AML-193 (cell line): ENCODE results near the gene PAPOLG.
A peak's percentile ranks its signal among the peaks of the same experiment; 100 is the strongest.
"Not testable (repeated sequence)": the region's sequence is repeated elsewhere in the genome, so short reads cannot be mapped to it uniquely, and the experiment has no call there.

Source experiments
- DNase-seq, 2 experiments: peaks; one replicate each; lab custom pipeline; 2025; lab: John Stamatoyannopoulos, UW

Gene PAPOLG

GRCh38 chr2:60775048-60775639 lies 19.1 kb downstream of the PAPOLG start:
- DNase-seq, result no peak

- DNase-seq, result no peak
Measured at GRCh38 chr2:60778352-60778751, 22.3 kb downstream of the PAPOLG start.

- DNase-seq, result no peak
Measured at GRCh38 chr2:60779426-60779825, 23.4 kb downstream of the PAPOLG start.

GRCh38 chr2:60780721-60781120 lies 24.7 kb downstream of the PAPOLG start:
- DNase-seq, result no peak

GRCh38 chr2:60793169-60793568 lies 37.1 kb downstream of the PAPOLG start:
- no peak for DNase-seq

- peak; percentile 53 to 54 for DNase-seq
Measured at GRCh38 chr2:60794271-60794863, 38.3 kb downstream of the PAPOLG start.

- DNase-seq, result peak; percentile 93 to 97
Measured at GRCh38 chr2:60796573-60797509, 40.8 kb downstream of the PAPOLG start.

- DNase-seq, result no peak
Measured at GRCh38 chr2:60804473-60804872, 48.4 kb downstream of the PAPOLG start.

GRCh38 chr2:60806595-60806987 lies 50.5 kb downstream of the PAPOLG start:
- DNase-seq, result no peak

GRCh38 chr2:60806988-60807681 lies 51.1 kb downstream of the PAPOLG start:
- DNase-seq, result no peak

- DNase-seq, result no peak
Measured at GRCh38 chr2:60808330-60808801, 52.3 kb downstream of the PAPOLG start.

- no peak for DNase-seq
Measured at GRCh38 chr2:60811491-60812375, 55.7 kb downstream of the PAPOLG start.

GRCh38 chr2:60817191-60817590 lies 61.1 kb downstream of the PAPOLG start:
- DNase-seq, result not testable (repeated sequence)

- DNase-seq, result peak; percentile 5
Measured at GRCh38 chr2:60818272-60818671, 62.2 kb downstream of the PAPOLG start.

GRCh38 chr2:60819155-60819862 lies 63.2 kb downstream of the PAPOLG start:
- no peak for DNase-seq

- no peak for DNase-seq
Measured at GRCh38 chr2:60819936-60820335, 63.9 kb downstream of the PAPOLG start.

GRCh38 chr2:60820416-60821132 lies 64.5 kb downstream of the PAPOLG start:
- no peak for DNase-seq

- DNase-seq, result no peak
Measured at GRCh38 chr2:60821133-60821469, 65.0 kb downstream of the PAPOLG start.

GRCh38 chr2:60821587-60822302 lies 65.7 kb downstream of the PAPOLG start:
- DNase-seq, result peak in 1 of 2 experiments; percentile 2
